Gastroesophageal sphincter (tissue), 4 donors: ENCODE data around the gene HRNR. TPM values are rescaled to one million over a fixed set of nuclear protein-coding genes. Genes with fewer than 3 reads are reported as not detected.

Source experiments
- ATAC-seq: fragments of 150-250 bp; one replicate; pipeline ENCODE4 v1.9.1; 2016; ENCODE audit warnings: mild to moderate bottlenecking, moderate library complexity
- H3K27ac ChIP-seq, 4 donors: fragments of 200-600 bp; sonication (generic) in 3 of 4; 1 replicate in 3 of 4; 2 replicates in 1 of 4; pipeline ENCODE4 v1.5.1; 2016 to 2019
- H3K27me3 ChIP-seq: fragments of 200-600 bp; sonication (generic); one replicate; pipeline ENCODE4 v1.5.1; 2019
- H3K36me3 ChIP-seq, 2 donors: fragments of 200-600 bp; sonication (generic); one replicate each; pipeline ENCODE4 v1.5.1; 2019; ENCODE audit warnings: control low read depth in 1 of 2
- H3K4me1 ChIP-seq, 3 donors: fragments of 200-600 bp; sonication (generic); 1 replicate in 2 of 3; 2 replicates in 1 of 3; pipeline ENCODE4 v1.5.1; 2016 to 2019; ENCODE audit warnings: control low read depth in 2 of 3
- H3K4me3 ChIP-seq, 2 donors: fragments of 200-600 bp; sonication (generic); one replicate each; pipeline ENCODE4 v1.5.1; 2019; ENCODE audit warnings: mild to moderate bottlenecking in 1 of 2, moderate library complexity in 1 of 2
- H3K9me3 ChIP-seq, 3 donors: fragments of 200-600 bp; sonication (generic); one replicate each; pipeline ENCODE4 v1.5.1; 2017 to 2019; ENCODE audit warnings: control low read depth in 2 of 3
- CTCF ChIP-seq, 4 experiments: fragments of 200-600 bp in 2 of 4; fragments of 450-650 bp in 2 of 4; sonication (generic) in 1 of 4; IDR thresholded peaks; one replicate each; pipeline ENCODE4 v1.5.1; 2017 to 2019; ENCODE audit warnings: antibody characterized with exemption in 4 of 4, mild to moderate bottlenecking in 2 of 4, moderate library complexity in 2 of 4
- EP300 ChIP-seq: sonication (generic); formaldehyde crosslinking; IDR thresholded peaks from one replicate; pipeline ENCODE4 v1.6.1; 2017; ENCODE audit warnings: antibody characterized with exemption, mild to moderate bottlenecking
- POLR2A ChIP-seq, 2 donors: fragments of 450-650 bp; IDR thresholded peaks; one replicate each; pipeline ENCODE4 v1.6.1; 2017; ENCODE audit warnings: antibody characterized with exemption in 2 of 2, mild to moderate bottlenecking in 2 of 2, moderate library complexity in 1 of 2
- POLR2AphosphoS5 ChIP-seq: sonication (generic); formaldehyde crosslinking; IDR thresholded peaks from one replicate; pipeline ENCODE4 v1.6.1; 2017; ENCODE audit warnings: antibody characterized with exemption
- WGBS, 2 donors: methylation state at CpG; one replicate each; pipeline ENCODE4 v1.1.5; 2018; ENCODE audit warnings: low coverage in 1 of 2; 5-methylcytosine and 5-hydroxymethylcytosine counted together
- total RNA-seq, 4 donors: library from RNA; depleted of rRNA; stranded (reverse); fragments of >200 nt; gene quantifications; one replicate each; pipeline ENCODE4 v1.1.0, GENCODE V29; 2016

HRNR gene
- total RNA-seq, 4 donors from 2014 or later: 0.04 TPM; not detected in 3

GRCh38 chr1:152162792-152163463 is 61.1 kb downstream of the HRNR start:
- TF ChIP-seq CTCF (IDR thresholded peaks at IDR 0.05): no peak
- no peak for TF ChIP-seq POLR2AphosphoS5
- no peak for TF ChIP-seq POLR2A (IDR thresholded peaks at IDR 0.05)
- no peak for TF ChIP-seq EP300
- ATAC-seq: no peak
- peaks cover 0 to 10% (median 0%) of the 10 kb centered on the region in 3 donors for H3K4me1 ChIP-seq
- no peaks in the 10 kb centered on the region for H3K9me3 ChIP-seq
- no peak overlapping the region for H3K4me3 ChIP-seq
- H3K27me3 ChIP-seq: no peaks in the 10 kb centered on the region
- WGBS, 2 donors: 0 to 33% methylated on average over 1 of the region's 1 CpG
- H3K36me3 ChIP-seq: no peaks in the 10 kb centered on the region
- H3K27ac ChIP-seq: no peak overlapping the region

Other genes starting within 250 kb of the HRNR start
- 100 to 1,000 TPM in 2 of 4 donors, 10 to 100 TPM in 2; 57.6 to 155 (median 106) TPM for gene S100A10, start 230.3 kb downstream of the HRNR start, total RNA-seq
- gene S100A11, start 187.2 kb downstream of the HRNR start, total RNA-seq: 100 to 1,000 TPM in 3 of 4 donors, 10 to 100 TPM in 1; 41.9 to 183 (median 125) TPM
- not detected for gene TCHHL1, start 135.1 kb downstream of the HRNR start, total RNA-seq
- gene TCHH, start 108.7 kb downstream of the HRNR start, total RNA-seq: under 1 TPM; 0.05 to 0.54 (median 0.17) TPM
- gene RPTN, start 65.0 kb downstream of the HRNR start, total RNA-seq: not detected
- gene FLG, start 101.0 kb upstream of the HRNR start, total RNA-seq: under 1 TPM in 2 of 4 donors, not detected in 2; under 0.01 to 0.08 TPM
- not detected for gene FLG2, start 135.8 kb upstream of the HRNR start, total RNA-seq
- 100 to 1,000 TPM in 1 of 4 donors, 1 to 10 TPM in 3; 2.2 to 103 (median 4.7) TPM for gene CRNN, start 190.1 kb upstream of the HRNR start, total RNA-seq